HFFc6 (cell line): ENCODE results near the gene C8G. TPM values are rescaled to one million over a fixed set of nuclear protein-coding genes. Genes with fewer than 3 reads are reported as not detected.

Source experiments
- DNase-seq: peaks from one replicate; pipeline ENCODE4 v3.0.0-alpha.2; 2018
- H3K27ac Mint-ChIP-seq: 2 replicates; pipeline ENCODE4 v1.8.0; 2020; ENCODE audit warnings: mild to moderate bottlenecking, mixed read lengths
- H3K27me3 Mint-ChIP-seq: 2 replicates; pipeline ENCODE4 v1.8.0; 2021; ENCODE audit warnings: mild to moderate bottlenecking, moderate library complexity, mixed read lengths; ENCODE audit not compliant: insufficient read depth
- H3K36me3 Mint-ChIP-seq: 2 replicates; pipeline ENCODE4 v1.8.0; 2021; ENCODE audit warnings: low read depth, mixed read lengths
- H3K4me1 Mint-ChIP-seq: 2 replicates; pipeline ENCODE4 v1.8.0; 2020; ENCODE audit warnings: low read depth, mixed read lengths
- H3K4me3 Mint-ChIP-seq: 2 replicates; pipeline ENCODE4 v1.8.0; 2020; ENCODE audit warnings: mild to moderate bottlenecking, moderate library complexity, mixed read lengths
- H3K9me3 Mint-ChIP-seq: 2 replicates; pipeline ENCODE4 v1.8.0; 2020; ENCODE audit warnings: mild to moderate bottlenecking, mixed read lengths
- total RNA-seq, 6 experiments: library from RNA; stranded (reverse); fragmentation: NEBNext Ultra II Directional; extraction: Animal tissue kit (Norgen Biotek cat#: 25700); gene quantifications; 2 replicates in 1 of 6; 3 replicates in 5 of 6; pipeline ENCODE4 v1.2.3, GENCODE V29; 2021
- TF ChIP-seq, protein P1 (sequence below): fragments of 200-600 bp; sonication (generic); IDR thresholded peaks from 2 replicates; pipeline ENCODE4 v1.5.0; 2021; ENCODE audit warnings: antibody characterized with exemption, mild to moderate bottlenecking

Gene C8G
- total RNA-seq, 6 experiments from 2014 or later = 0.51 to 1.8 (median 0.97) TPM

DNA sequence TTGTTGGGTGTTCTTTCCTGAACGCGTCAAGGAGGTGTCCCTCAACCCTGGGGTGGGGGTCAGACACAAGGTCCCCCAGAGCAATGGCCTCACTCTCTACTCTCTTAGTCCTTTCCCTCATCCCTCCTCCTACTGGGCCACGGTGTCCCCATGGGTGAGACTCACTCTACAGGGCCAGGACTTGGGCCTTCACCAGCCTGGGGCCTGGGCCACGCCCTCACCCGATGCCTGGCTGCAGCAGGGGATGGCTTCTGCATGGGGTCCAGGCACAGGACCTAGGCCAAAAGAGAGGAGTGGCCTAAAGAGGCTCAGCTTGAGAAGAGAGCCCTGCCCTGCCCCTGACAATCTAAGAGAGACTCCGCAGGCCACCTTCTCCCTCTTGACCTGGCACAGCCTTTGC is 12.9 kb downstream of the C8G start:
- Mint-ChIP-seq H3K27ac (no peak overlapping the region), H3K27me3 (peaks cover 4% of the 10 kb centered on the region), H3K9me3 (peaks cover 8% of the 10 kb centered on the region; the same call in 1 of the 2 replicates), H3K4me1 (no peaks in the 10 kb centered on the region), H3K36me3 (no peaks in the 10 kb centered on the region), H3K4me3 (no peak overlapping the region)
- no peak for DNase-seq
- TF ChIP-seq, protein P1, sequence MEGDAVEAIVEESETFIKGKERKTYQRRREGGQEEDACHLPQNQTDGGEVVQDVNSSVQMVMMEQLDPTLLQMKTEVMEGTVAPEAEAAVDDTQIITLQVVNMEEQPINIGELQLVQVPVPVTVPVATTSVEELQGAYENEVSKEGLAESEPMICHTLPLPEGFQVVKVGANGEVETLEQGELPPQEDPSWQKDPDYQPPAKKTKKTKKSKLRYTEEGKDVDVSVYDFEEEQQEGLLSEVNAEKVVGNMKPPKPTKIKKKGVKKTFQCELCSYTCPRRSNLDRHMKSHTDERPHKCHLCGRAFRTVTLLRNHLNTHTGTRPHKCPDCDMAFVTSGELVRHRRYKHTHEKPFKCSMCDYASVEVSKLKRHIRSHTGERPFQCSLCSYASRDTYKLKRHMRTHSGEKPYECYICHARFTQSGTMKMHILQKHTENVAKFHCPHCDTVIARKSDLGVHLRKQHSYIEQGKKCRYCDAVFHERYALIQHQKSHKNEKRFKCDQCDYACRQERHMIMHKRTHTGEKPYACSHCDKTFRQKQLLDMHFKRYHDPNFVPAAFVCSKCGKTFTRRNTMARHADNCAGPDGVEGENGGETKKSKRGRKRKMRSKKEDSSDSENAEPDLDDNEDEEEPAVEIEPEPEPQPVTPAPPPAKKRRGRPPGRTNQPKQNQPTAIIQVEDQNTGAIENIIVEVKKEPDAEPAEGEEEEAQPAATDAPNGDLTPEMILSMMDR = no peak

DNA sequence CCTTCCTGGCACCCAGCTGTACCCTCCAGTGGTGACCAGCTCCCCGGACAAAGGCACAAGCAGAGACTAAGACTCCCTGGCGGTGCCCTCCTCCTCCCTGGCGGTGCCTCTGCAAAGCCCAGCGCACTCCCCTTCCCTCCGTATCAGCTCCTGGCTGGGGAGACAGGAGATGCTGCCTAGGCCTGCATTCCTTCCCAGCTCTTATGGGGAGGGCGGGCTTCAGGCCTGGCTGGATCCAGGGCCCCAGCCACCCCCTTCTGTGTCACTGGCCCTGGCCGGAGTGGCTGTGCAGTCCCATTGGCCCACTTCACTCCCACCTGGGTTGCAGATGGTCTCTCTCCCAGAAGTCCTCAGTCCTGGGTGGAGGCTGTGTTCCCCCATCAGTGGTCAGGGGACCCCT is 13.4 kb downstream of the C8G start:
- Mint-ChIP-seq H3K27ac (no peak overlapping the region), H3K4me1 (no peaks in the 10 kb centered on the region), H3K9me3 (peaks cover 8% of the 10 kb centered on the region; the same call in 1 of the 2 replicates), H3K36me3 (no peaks in the 10 kb centered on the region), H3K4me3 (no peak overlapping the region), H3K27me3 (peaks cover 8% of the 10 kb centered on the region)
- TF ChIP-seq, protein P1 = no peak
- no peak for DNase-seq

DNA sequence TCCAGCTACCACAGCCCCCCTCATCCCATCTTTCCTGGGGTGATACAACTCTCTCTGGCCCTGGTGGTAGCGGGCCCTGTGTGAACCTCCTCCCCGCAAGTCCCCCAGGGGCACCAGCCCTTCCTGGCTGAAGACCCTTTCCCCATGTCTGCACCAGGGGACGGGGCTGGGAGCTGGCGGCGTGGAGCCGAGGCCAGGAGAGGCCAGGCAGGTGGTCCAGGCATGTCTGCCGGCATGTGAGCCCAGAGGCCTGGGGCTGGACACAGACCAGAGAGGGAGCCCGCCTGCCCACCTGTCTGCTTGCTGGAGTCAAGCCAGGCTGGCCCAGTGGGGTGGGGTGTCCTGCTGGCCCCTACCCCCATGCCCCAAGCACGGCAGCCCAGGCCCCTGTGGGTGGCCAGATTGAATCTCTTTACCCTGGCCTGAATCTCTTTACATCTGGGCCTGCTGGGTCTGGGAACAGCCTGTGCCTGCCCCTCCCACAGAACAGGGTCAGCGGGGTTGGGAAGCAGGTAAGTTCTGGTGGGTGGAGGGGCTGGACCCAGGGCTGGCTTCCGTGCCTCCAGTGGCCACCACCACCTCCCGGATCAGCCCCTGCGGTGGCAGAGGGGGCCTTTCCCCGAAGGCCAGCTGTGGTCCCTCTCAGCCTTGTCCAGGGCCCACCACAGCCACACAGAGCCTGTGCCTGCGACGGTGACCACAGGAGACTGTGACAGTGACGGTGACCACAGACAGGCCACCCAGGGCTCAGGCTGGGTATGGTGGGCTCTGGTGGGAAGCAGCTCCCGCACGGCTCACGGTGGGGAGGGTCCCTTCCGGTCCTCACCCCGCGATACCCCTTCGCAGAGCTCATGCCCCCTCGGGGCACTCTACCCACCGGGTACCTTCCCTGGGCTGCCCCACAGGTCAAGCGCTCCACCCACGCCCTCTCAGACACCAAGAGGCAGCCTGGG is 14.1 kb downstream of the C8G start:
- no peak overlapping the region for H3K27ac Mint-ChIP-seq
- H3K4me1 Mint-ChIP-seq = no peaks in the 10 kb centered on the region
- DNase-seq = no peak
- peaks cover 8% of the 10 kb centered on the region; the same call in 1 of the 2 replicates for H3K9me3 Mint-ChIP-seq
- TF ChIP-seq, protein P1 = no peak
- H3K4me3 Mint-ChIP-seq = no peak overlapping the region
- peaks cover 8% of the 10 kb centered on the region for H3K27me3 Mint-ChIP-seq
- no peaks in the 10 kb centered on the region for H3K36me3 Mint-ChIP-seq

DNA sequence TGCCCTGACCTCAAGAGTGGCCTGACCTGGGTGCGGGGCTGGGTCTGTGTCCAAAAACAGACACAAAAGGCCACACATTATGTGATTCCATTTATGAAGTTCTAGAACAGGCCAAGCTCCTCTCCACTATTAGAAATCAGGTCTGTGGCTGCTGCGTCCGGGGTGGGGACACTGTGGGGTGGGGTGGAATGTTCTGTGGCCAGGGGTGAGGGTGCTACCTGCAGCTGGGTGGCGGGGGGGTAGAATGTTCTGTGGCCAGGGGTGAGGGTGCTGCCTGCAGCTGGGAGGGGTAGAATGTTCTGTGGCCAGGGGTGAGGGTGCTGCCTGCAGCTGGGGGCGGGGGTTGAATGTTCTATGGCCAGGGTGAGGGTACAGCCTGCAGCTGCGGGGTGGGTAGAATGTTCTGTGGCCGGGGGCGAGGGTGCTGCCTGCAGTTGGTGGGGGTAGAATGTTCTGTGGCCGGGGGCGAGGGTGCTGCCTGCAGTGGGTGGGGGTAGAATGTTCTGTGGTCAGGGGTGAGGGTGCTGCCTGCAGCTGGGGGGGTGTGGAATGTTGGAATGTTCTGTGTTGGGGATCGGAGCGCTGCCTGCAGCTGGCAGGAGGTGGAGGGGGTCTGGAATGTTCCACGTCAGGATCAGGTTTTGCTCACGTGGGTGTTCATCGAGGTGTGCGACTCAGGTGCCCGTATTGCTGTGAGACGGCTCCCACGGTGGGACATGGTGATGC is 15.3 kb downstream of the C8G start:
- no peak overlapping the region for H3K27ac Mint-ChIP-seq
- H3K27me3 Mint-ChIP-seq = peaks cover 8% of the 10 kb centered on the region
- H3K4me3 Mint-ChIP-seq = no peak overlapping the region
- H3K4me1 Mint-ChIP-seq = no peaks in the 10 kb centered on the region
- no peak for DNase-seq
- TF ChIP-seq, protein P1 = no peak
- peaks cover 8% of the 10 kb centered on the region; the same call in 1 of the 2 replicates for H3K9me3 Mint-ChIP-seq
- H3K36me3 Mint-ChIP-seq = no peaks in the 10 kb centered on the region

DNA sequence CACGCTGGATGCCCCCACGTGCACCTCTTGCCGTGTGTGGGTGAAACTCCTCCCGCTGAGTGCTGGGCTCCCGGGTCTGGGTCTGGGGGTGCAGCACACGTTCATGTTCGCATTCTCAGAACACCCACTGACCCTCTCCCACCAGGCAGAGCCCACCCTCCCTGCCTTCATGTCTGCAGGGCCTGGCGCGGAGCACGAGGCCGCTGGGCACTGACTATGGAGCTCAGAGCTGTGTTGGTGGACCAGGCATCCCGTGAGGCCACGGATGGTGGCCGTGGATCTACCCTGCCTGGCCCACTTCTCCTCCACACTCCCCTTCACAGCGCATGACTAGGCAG is 15.9 kb downstream of the C8G start:
- Mint-ChIP-seq H3K36me3 (no peaks in the 10 kb centered on the region), H3K9me3 (peaks cover 8% of the 10 kb centered on the region; the same call in 1 of the 2 replicates), H3K4me1 (peaks cover 4% of the 10 kb centered on the region), H3K27me3 (peaks cover 8% of the 10 kb centered on the region), H3K4me3 (no peak overlapping the region), H3K27ac (no peak overlapping the region)
- TF ChIP-seq, protein P1 = no peak
- DNase-seq = no peak
